ENCODE data around the gene UBE2E2. TPM values are rescaled to one million over a fixed set of nuclear protein-coding genes. Genes with fewer than 3 reads are reported as not detected.

The UBE2E2 gene
- total RNA-seq, 3 donors from 2014 or later, result 31.5 to 96.2 (median 59.7) TPM

GRCh38 chr3:23406601-23407000, 203.5 kb downstream of the UBE2E2 start:
- Histone ChIP-seq H3K4me3 (no peak overlapping the region), H3K27ac (no peak overlapping the region), H3K9me3 (no peaks in the 10 kb centered on the region), H3K27me3 (no peaks in the 10 kb centered on the region), H3K36me3 (no peaks in the 10 kb centered on the region), H3K4me1 (no peaks in the 10 kb centered on the region)
- DNase-seq (ENCODE audit: low spot score in 2 of 2), result no peak
- TF ChIP-seq CTCF (IDR thresholded peaks at IDR 0.05) (no peak), POLR2A (IDR thresholded peaks at IDR 0.05) (no peak), POLR2AphosphoS5 (IDR thresholded peaks at IDR 0.05) (no peak)
- intact Hi-C loops (cut with DNase I; ENCODE audit: low total_unique reads), result no loop called here

- Histone ChIP-seq H3K27ac (no peak overlapping the region), H3K4me3 (no peak overlapping the region), H3K27me3 (no peaks in the 10 kb centered on the region), H3K4me1 (no peaks in the 10 kb centered on the region), H3K9me3 (no peaks in the 10 kb centered on the region), H3K36me3 (no peaks in the 10 kb centered on the region)
- intact Hi-C loops (cut with DNase I; ENCODE audit: low total_unique reads), result no loop called here
- no peak for TF ChIP-seq POLR2A (IDR thresholded peaks at IDR 0.05)
- no peak for TF ChIP-seq CTCF (IDR thresholded peaks at IDR 0.05)
- no peak for TF ChIP-seq POLR2AphosphoS5 (IDR thresholded peaks at IDR 0.05)
- no peak for DNase-seq (ENCODE audit: low spot score in 2 of 2)
Measured at GRCh38 chr3:23418026-23418425, 214.9 kb downstream of the UBE2E2 start.

GRCh38 chr3:23421811-23422516, 218.8 kb downstream of the UBE2E2 start:
- H3K27me3 ChIP-seq, result no peaks in the 10 kb centered on the region
- intact Hi-C loops (cut with DNase I; ENCODE audit: low total_unique reads), result no loop called here
- TF ChIP-seq POLR2AphosphoS5 (IDR thresholded peaks at IDR 0.05) (no peak), CTCF (IDR thresholded peaks at IDR 0.05) (no peak), POLR2A (IDR thresholded peaks at IDR 0.05) (no peak)
- H3K27ac ChIP-seq, result no peak overlapping the region
- no peak overlapping the region for H3K4me3 ChIP-seq
- no peaks in the 10 kb centered on the region for H3K4me1 ChIP-seq
- H3K9me3 ChIP-seq, result no peaks in the 10 kb centered on the region
- no peaks in the 10 kb centered on the region for H3K36me3 ChIP-seq
- DNase-seq (ENCODE audit: low spot score in 2 of 2), result no peak

GRCh38 chr3:23422517-23422851, 219.4 kb downstream of the UBE2E2 start:
- H3K27ac ChIP-seq, result no peak overlapping the region
- no peaks in the 10 kb centered on the region for H3K27me3 ChIP-seq
- no peak for TF ChIP-seq POLR2AphosphoS5 (IDR thresholded peaks at IDR 0.05)
- TF ChIP-seq POLR2A (IDR thresholded peaks at IDR 0.05), result no peak
- DNase-seq (ENCODE audit: low spot score in 2 of 2), result no peak
- intact Hi-C loops (cut with DNase I; ENCODE audit: low total_unique reads), result no loop called here
- H3K4me1 ChIP-seq, result no peaks in the 10 kb centered on the region
- no peak overlapping the region for H3K4me3 ChIP-seq
- no peaks in the 10 kb centered on the region for H3K36me3 ChIP-seq
- no peaks in the 10 kb centered on the region for H3K9me3 ChIP-seq

GRCh38 chr3:23425410-23425809, 222.3 kb downstream of the UBE2E2 start:
- Histone ChIP-seq H3K27ac (no peak overlapping the region), H3K9me3 (no peaks in the 10 kb centered on the region), H3K36me3 (no peaks in the 10 kb centered on the region), H3K4me3 (no peak overlapping the region), H3K27me3 (no peaks in the 10 kb centered on the region), H3K4me1 (no peaks in the 10 kb centered on the region)
- intact Hi-C loops (cut with DNase I; ENCODE audit: low total_unique reads), result no loop called here
- DNase-seq (ENCODE audit: low spot score in 2 of 2), result no peak
- TF ChIP-seq POLR2AphosphoS5 (IDR thresholded peaks at IDR 0.05), result no peak
- no peak for TF ChIP-seq POLR2A (IDR thresholded peaks at IDR 0.05)
- TF ChIP-seq CTCF (IDR thresholded peaks at IDR 0.05), result no peak
